ENCODE data around the gene CTDSP2. TPM values are rescaled to one million over a fixed set of nuclear protein-coding genes. Genes with fewer than 3 reads are reported as not detected.

The CTDSP2 gene
- total RNA-seq, 1 donor, result 64.8 TPM

DNA sequence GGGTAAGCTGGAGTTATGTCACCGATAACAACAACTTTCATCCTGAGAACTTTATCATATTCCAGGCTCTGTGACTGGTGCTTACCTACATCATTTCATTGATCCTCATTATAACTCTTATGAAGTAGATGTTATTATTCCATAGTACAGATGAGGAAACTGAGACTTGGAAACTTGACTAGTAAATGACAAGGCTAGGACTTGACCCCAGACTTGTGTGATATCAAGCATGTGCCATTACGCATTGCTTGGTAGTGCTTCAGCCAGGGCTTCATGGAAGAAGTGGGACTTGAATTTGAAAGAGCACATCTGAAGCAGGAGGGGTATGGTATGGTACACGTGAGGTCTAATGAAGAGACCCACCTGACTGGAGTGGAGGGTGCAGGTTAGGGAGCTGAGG lies 39.9 kb downstream of the CTDSP2 start:
- TF ChIP-seq, protein P1, sequence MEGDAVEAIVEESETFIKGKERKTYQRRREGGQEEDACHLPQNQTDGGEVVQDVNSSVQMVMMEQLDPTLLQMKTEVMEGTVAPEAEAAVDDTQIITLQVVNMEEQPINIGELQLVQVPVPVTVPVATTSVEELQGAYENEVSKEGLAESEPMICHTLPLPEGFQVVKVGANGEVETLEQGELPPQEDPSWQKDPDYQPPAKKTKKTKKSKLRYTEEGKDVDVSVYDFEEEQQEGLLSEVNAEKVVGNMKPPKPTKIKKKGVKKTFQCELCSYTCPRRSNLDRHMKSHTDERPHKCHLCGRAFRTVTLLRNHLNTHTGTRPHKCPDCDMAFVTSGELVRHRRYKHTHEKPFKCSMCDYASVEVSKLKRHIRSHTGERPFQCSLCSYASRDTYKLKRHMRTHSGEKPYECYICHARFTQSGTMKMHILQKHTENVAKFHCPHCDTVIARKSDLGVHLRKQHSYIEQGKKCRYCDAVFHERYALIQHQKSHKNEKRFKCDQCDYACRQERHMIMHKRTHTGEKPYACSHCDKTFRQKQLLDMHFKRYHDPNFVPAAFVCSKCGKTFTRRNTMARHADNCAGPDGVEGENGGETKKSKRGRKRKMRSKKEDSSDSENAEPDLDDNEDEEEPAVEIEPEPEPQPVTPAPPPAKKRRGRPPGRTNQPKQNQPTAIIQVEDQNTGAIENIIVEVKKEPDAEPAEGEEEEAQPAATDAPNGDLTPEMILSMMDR (IDR thresholded peaks at IDR 0.05; ENCODE audit: insufficient read depth, low read depth, low read length), result no peak
- no peak overlapping the region for H3K4me3 ChIP-seq (ENCODE audit: low read depth, low read length)
- no peak for DNase-seq (ENCODE audit: low read depth)

DNA sequence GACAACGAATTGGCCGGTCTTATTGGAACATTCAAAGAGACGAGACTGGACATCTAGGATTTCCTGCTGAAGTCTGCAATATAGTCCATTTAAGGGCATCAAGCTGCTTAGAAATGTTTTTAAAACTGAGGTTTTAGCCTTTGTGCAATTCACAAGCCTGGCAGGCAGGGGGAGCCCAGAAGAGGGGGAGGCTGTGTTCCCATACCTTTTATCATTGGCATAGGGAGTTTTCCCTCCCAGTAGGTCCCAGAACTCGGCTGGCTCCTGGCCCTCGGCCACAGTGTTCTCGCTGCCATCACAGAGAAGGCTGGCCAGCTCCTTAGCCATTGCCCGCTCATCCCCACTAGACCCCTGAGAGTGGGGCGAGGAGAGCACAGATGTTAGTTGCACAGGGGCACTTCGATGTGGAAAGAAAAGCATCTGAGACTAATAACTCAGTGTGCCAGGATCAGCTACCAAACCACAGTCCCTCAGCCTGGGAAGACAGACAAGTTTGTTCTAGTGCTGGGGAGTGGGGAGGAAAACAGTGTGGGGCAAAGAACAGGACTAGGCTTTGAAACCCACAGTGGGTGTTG lies 43.1 kb downstream of the CTDSP2 start:
- DNase-seq (ENCODE audit: low read depth), result peak; percentile 54
- TF ChIP-seq, protein P1 (IDR thresholded peaks at IDR 0.05; ENCODE audit: insufficient read depth, low read depth, low read length), result peak; percentile 84

DNA sequence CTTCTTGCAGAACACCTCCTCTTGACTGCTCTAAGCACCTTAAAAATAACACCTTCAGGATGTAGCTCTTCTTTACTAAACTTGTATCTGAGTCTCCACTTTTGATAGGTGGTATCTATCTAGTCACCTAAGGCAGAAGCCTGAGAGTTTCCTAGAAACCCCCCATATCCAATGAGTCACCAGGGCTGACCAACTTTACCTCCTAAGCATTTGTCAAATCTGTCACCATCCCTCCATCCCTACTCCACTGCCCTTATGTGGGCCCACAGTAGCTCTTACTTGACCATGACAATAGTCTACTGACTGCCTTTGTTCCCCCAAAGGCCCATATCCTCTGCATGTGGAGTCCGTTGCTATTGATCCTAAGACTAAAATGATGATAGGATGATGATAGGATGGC lies 43.9 kb downstream of the CTDSP2 start:
- H3K4me3 ChIP-seq (ENCODE audit: low read depth, low read length), result no peak overlapping the region
- TF ChIP-seq, protein P1 (IDR thresholded peaks at IDR 0.05; ENCODE audit: insufficient read depth, low read depth, low read length), result no peak
- DNase-seq (ENCODE audit: low read depth), result no peak

More for the DNA sequence above, 43.1 kb downstream of the CTDSP2 start:
- H3K4me3 ChIP-seq (ENCODE audit: low read depth, low read length), result no peak overlapping the region

- DNase-seq (ENCODE audit: low read depth), result no peak
- H3K4me3 ChIP-seq (ENCODE audit: low read depth, low read length), result no peak overlapping the region
- TF ChIP-seq, protein P1 (IDR thresholded peaks at IDR 0.05; ENCODE audit: insufficient read depth, low read depth, low read length), result no peak
These were observed 45.6 kb downstream of the CTDSP2 start for GRCh38 chr12:57800965-57801364.

- TF ChIP-seq, protein P1 (IDR thresholded peaks at IDR 0.05; ENCODE audit: insufficient read depth, low read depth, low read length), result no peak
- no peak overlapping the region for H3K4me3 ChIP-seq (ENCODE audit: low read depth, low read length)
- DNase-seq (ENCODE audit: low read depth), result no peak
These were observed 48.6 kb downstream of the CTDSP2 start for GRCh38 chr12:57797933-57798332.

GRCh38 chr12:57796996-57797395 lies 49.5 kb downstream of the CTDSP2 start:
- DNase-seq (ENCODE audit: low read depth), result no peak

More at GRCh38 chr12:57796996-57797395, 49.5 kb downstream of the CTDSP2 start:
- TF ChIP-seq, protein P1 (IDR thresholded peaks at IDR 0.05; ENCODE audit: insufficient read depth, low read depth, low read length), result no peak
- no peak overlapping the region for H3K4me3 ChIP-seq (ENCODE audit: low read depth, low read length)

Measured in fibroblast of villous mesenchyme (primary cell).